Vagina (tissue), 2 donors: Measurements from ENCODE around the gene LPIN3. TPM values are rescaled to one million over a fixed set of nuclear protein-coding genes. Genes with fewer than 3 reads are reported as not detected.

Source experiments
- DNase-seq, 2 donors: peaks; one replicate each; pipeline ENCODE4 v3.0.0-alpha.2; 2017; ENCODE audit errors: extremely low spot score in 2 of 2
- H3K27ac ChIP-seq: fragments of 200-600 bp; sonication (generic); one replicate; pipeline ENCODE4 v1.5.1; 2019
- H3K27me3 ChIP-seq: fragments of 200-600 bp; sonication (generic); one replicate; pipeline ENCODE4 v1.5.1; 2019
- H3K36me3 ChIP-seq, 2 donors: fragments of 200-600 bp; sonication (generic); one replicate each; pipeline ENCODE4 v1.5.1; 2017 to 2019
- H3K4me1 ChIP-seq: fragments of 200-600 bp; sonication (generic); one replicate; pipeline ENCODE4 v1.5.1; 2019
- H3K4me3 ChIP-seq, 2 donors: fragments of 200-600 bp; sonication (generic); 1 replicate in 1 of 2; 2 replicates in 1 of 2; pipeline ENCODE4 v1.5.1; 2016 to 2019
- H3K9me3 ChIP-seq: fragments of 200-600 bp; sonication (generic); one replicate; pipeline ENCODE4 v1.5.1; 2019
- CTCF ChIP-seq, 3 experiments: fragments of 450-650 bp in 2 of 3; fragments of 200-600 bp in 1 of 3; sonication (generic) in 1 of 3; IDR thresholded peaks; one replicate each; pipeline ENCODE4 v1.5.1; 2017 to 2019; ENCODE audit warnings: antibody characterized with exemption in 3 of 3, mild to moderate bottlenecking in 2 of 3, moderate library complexity in 2 of 3
- POLR2A ChIP-seq, 2 donors: fragments of 450-650 bp; IDR thresholded peaks; one replicate each; pipeline ENCODE4 v1.6.1; 2017; ENCODE audit warnings: antibody characterized with exemption in 2 of 2, mild to moderate bottlenecking in 2 of 2, moderate library complexity in 2 of 2
- POLR2AphosphoS5 ChIP-seq, 2 donors: sonication (generic); formaldehyde crosslinking; IDR thresholded peaks; one replicate each; pipeline ENCODE4 v1.9.0; 2017; ENCODE audit warnings: antibody characterized with exemption in 2 of 2, mild to moderate bottlenecking in 2 of 2, low read depth in 1 of 2; ENCODE audit not compliant: insufficient read depth in 1 of 2
- intact Hi-C: fragments of 100-400 bp; cut with DNase I; formaldehyde crosslinking; loops from one replicate; pipeline ENCODE4 v1.15.1; 2023
- total RNA-seq: library from RNA; depleted of rRNA; stranded (reverse); fragments of >200 nt; gene quantifications from one replicate; pipeline ENCODE4 v1.2.3, GENCODE V29; 2016

LPIN3 gene
- total RNA-seq, 1 donor from 2014 or later, result 82.3 TPM

- no peak for TF ChIP-seq POLR2A (IDR thresholded peaks at IDR 0.05)
- peak in 1 of 2 donors; percentile 50 for TF ChIP-seq POLR2AphosphoS5 (IDR thresholded peaks at IDR 0.05; ENCODE audit: insufficient read depth in 1 of 2, low read depth in 1 of 2)
- H3K27ac ChIP-seq, result peak overlapping the region; percentile 57
- no peak for DNase-seq
- intact Hi-C loops, result no loop called here
- H3K4me1 ChIP-seq, result peaks cover 18% of the 10 kb centered on the region
- H3K27me3 ChIP-seq, result peaks cover 4% of the 10 kb centered on the region
- H3K9me3 ChIP-seq, result no peaks in the 10 kb centered on the region
- no peak overlapping the region for H3K4me3 ChIP-seq
- no peaks in the 10 kb centered on the region for H3K36me3 ChIP-seq
Measured at GRCh38 chr20:41386502-41387427, 46.1 kb downstream of the LPIN3 start.

GRCh38 chr20:41387444-41387851, 46.8 kb downstream of the LPIN3 start:
- DNase-seq, result no peak
- Histone ChIP-seq H3K36me3 (no peaks in the 10 kb centered on the region), H3K27ac (no peak overlapping the region), H3K4me3 (no peak overlapping the region), H3K4me1 (peaks cover 25% of the 10 kb centered on the region), H3K9me3 (no peaks in the 10 kb centered on the region), H3K27me3 (peaks cover 4% of the 10 kb centered on the region)
- no peak for TF ChIP-seq POLR2A (IDR thresholded peaks at IDR 0.05)
- TF ChIP-seq CTCF (IDR thresholded peaks at IDR 0.05), result no peak
- no peak for TF ChIP-seq POLR2AphosphoS5 (IDR thresholded peaks at IDR 0.05; ENCODE audit: insufficient read depth in 1 of 2, low read depth in 1 of 2)
- intact Hi-C loops, result no loop called here

DNA sequence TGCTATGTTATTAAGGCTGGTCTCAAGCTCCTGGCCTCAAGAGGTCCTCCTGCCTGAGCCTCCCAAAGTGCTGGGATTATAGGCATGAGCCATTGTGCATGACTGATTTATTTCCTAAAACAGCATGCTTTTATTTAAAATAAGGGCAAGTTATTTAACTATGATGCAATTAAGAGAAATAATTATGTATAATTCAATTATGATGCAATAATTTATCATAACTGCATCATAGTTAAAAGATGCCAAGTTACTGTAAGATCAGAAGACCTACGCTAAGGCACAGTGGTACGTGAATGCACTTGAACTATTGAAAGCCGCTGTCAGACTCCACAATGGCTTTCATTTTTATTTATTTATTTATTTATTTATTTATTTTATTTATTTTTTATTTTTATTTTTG, 50.3 kb downstream of the LPIN3 start:
- Histone ChIP-seq H3K9me3 (no peaks in the 10 kb centered on the region), H3K4me1 (peaks cover 59% of the 10 kb centered on the region), H3K27ac (no peak overlapping the region), H3K27me3 (no peaks in the 10 kb centered on the region), H3K4me3 (no peak overlapping the region), H3K36me3 (no peaks in the 10 kb centered on the region)
- TF ChIP-seq POLR2AphosphoS5 (IDR thresholded peaks at IDR 0.05; ENCODE audit: insufficient read depth in 1 of 2, low read depth in 1 of 2) (no peak), CTCF (IDR thresholded peaks at IDR 0.05) (no peak)
- DNase-seq, result no peak
- intact Hi-C loops, result no loop called here

DNA sequence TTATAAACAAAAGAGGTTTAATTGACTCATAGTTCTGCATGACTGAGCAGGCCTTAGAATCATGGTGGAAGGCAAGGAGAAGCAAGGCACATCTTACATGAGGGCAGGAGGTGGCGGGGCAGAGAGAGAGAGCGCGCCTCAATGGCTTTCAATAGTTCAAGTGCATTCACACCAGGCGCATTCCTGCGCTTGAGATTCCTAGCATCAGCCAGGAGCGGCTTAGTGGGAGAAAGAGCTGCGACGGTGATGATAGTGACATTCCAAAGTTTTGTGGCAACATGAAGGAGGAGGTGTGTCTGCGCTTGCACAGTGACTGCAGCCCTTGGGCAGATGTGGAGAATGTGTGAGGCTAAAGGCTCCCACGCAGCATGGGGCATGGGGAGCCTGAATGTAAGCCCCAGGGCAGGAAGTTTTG, 51.0 kb downstream of the LPIN3 start:
- H3K9me3 ChIP-seq, result no peaks in the 10 kb centered on the region
- peaks cover 63% of the 10 kb centered on the region for H3K4me1 ChIP-seq
- H3K27me3 ChIP-seq, result no peaks in the 10 kb centered on the region
- TF ChIP-seq POLR2AphosphoS5 (IDR thresholded peaks at IDR 0.05; ENCODE audit: insufficient read depth in 1 of 2, low read depth in 1 of 2), result no peak
- no peak for TF ChIP-seq POLR2A (IDR thresholded peaks at IDR 0.05)
- no peak for TF ChIP-seq CTCF (IDR thresholded peaks at IDR 0.05)
- intact Hi-C loops, result no loop called here
- H3K4me3 ChIP-seq, result no peak overlapping the region
- H3K27ac ChIP-seq, result no peak overlapping the region
- no peaks in the 10 kb centered on the region for H3K36me3 ChIP-seq
- no peak for DNase-seq

DNA sequence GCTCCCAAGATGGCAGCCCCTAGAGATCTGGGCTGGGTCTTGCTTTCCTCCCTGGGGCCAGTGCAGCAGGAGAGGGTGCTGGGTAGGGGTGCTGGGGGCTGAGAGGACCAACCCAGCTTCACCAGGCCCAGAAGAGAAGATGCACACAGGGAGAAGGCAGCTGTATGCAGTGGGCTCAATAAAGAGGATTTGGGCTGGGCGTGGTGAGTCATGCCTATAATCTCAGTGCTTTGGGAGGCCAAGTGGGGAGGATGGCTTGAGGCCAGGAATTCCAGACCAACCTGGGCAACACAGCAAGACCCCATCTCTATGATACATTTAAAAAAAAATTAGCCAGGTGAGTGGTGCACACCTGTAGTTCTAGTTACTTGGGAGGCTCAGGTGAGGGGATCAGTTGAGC, 51.7 kb downstream of the LPIN3 start:
- H3K4me3 ChIP-seq, result no peak overlapping the region
- H3K9me3 ChIP-seq, result no peaks in the 10 kb centered on the region
- intact Hi-C loops, result no loop called here
- H3K36me3 ChIP-seq, result no peaks in the 10 kb centered on the region
- H3K4me1 ChIP-seq, result peaks cover 57% of the 10 kb centered on the region
- DNase-seq, result no peak
- no peak for TF ChIP-seq POLR2AphosphoS5 (IDR thresholded peaks at IDR 0.05; ENCODE audit: insufficient read depth in 1 of 2, low read depth in 1 of 2)
- no peak for TF ChIP-seq POLR2A (IDR thresholded peaks at IDR 0.05)
- TF ChIP-seq CTCF (IDR thresholded peaks at IDR 0.05), result no peak
- no peaks in the 10 kb centered on the region for H3K27me3 ChIP-seq
- peak overlapping the region; percentile 58 for H3K27ac ChIP-seq
